SK-N-MC (cell line): ENCODE data around the gene ROCK1.

Source experiments
- EZH2 ChIP-seq: fragments of 200-600 bp; sonication (generic); IDR thresholded peaks from one replicate; pipeline ENCODE4 v1.6.1; 2017; ENCODE audit warnings: antibody characterized with exemption
- POLR2AphosphoS5 ChIP-seq: IDR thresholded peaks from 2 replicates; pipeline ENCODE4 v1.6.1; 2012; ENCODE audit warnings: mild to moderate bottlenecking, low read depth, low read length, borderline replicate concordance

DNA sequence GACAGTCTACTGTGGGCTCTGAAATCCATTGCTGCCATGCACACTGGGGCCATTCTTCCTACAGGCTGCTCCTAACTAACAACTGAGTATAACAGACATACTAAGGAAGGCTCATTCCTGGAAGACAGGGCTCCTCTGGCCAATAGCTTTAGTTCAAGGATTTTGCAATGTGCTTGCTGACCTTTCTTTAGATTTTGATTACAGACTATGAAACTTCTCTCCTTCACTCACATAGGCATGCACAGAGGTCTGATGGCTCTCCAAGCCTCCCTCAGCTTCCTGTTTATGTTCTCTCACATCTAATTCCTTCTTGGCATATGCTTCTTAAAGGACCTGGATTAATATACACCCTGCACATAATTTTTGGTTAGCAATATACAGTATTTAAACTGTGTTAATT, 34.4 kb upstream of the ROCK1 start:
- no peak for TF ChIP-seq EZH2
- no peak for TF ChIP-seq POLR2AphosphoS5
